ENCODE measurements around the gene NAT9. TPM values are rescaled to one million over a fixed set of nuclear protein-coding genes. Genes with fewer than 3 reads are reported as not detected.

NAT9 gene
- total and polyA plus RNA-seq, 2 donors = 20.7 to 33.3 TPM

GRCh38 chr17:74780443-74781238, 4.5 kb upstream of the NAT9 start:
- DNase-seq (ENCODE audit: extremely low spot score) = no peak
- 66% methylated on average over 7 of the region's 7 CpGs for WGBS
- Histone ChIP-seq H3K27ac (ENCODE audit: low read depth) (no peak overlapping the region), H3K36me3 (ENCODE audit: insufficient read depth) (no peaks in the 10 kb centered on the region), H3K4me1 (ENCODE audit: insufficient read depth) (no peaks in the 10 kb centered on the region), H3K4me3 (ENCODE audit: low read depth, low read length) (no peak overlapping the region)

GRCh38 chr17:74779948-74780400, 3.8 kb upstream of the NAT9 start:
- H3K4me1 ChIP-seq (ENCODE audit: insufficient read depth) = no peaks in the 10 kb centered on the region
- WGBS = 79% methylated on average over 11 of the region's 11 CpGs
- no peaks in the 10 kb centered on the region for H3K36me3 ChIP-seq (ENCODE audit: insufficient read depth)
- H3K27ac ChIP-seq (ENCODE audit: low read depth) = no peak overlapping the region
- no peak overlapping the region for H3K4me3 ChIP-seq (ENCODE audit: low read depth, low read length)
- DNase-seq (ENCODE audit: extremely low spot score) = no peak

DNA sequence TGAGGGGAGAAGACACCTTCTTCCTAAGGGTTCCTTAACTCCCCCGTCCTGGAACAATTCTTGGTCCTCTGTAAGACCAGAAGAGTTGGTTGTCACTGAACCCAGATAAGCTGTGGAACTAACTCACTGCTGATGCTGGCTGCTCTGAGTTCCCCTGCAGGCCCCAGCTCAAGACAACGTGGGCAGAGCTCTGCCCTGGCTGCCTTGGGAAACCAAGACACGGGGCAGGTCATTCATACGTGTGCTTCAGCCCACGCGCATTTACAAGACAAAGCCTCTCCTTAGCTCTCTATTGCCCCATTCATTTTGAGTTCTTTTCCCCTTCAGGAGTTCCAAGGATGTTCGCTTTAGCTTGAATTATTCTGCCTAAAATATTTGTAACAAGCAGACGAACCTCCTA, 3.4 kb upstream of the NAT9 start:
- 85% methylated on average over 8 of the region's 8 CpGs for WGBS
- no peak overlapping the region for H3K27ac ChIP-seq (ENCODE audit: low read depth)
- no peak for DNase-seq (ENCODE audit: extremely low spot score)

GRCh38 chr17:74778960-74779359, 2.8 kb upstream of the NAT9 start:
- WGBS = 53% methylated on average over 5 of the region's 5 CpGs
- Histone ChIP-seq H3K27ac (ENCODE audit: low read depth) (no peak overlapping the region), H3K4me3 (ENCODE audit: low read depth, low read length) (no peak overlapping the region), H3K4me1 (ENCODE audit: insufficient read depth) (no peaks in the 10 kb centered on the region), H3K36me3 (ENCODE audit: insufficient read depth) (no peaks in the 10 kb centered on the region)
- no peak for DNase-seq (ENCODE audit: extremely low spot score)

More for the DNA sequence above, 3.4 kb upstream of the NAT9 start:
- no peaks in the 10 kb centered on the region for H3K36me3 ChIP-seq (ENCODE audit: insufficient read depth)
- H3K4me1 ChIP-seq (ENCODE audit: insufficient read depth) = no peaks in the 10 kb centered on the region
- no peak overlapping the region for H3K4me3 ChIP-seq (ENCODE audit: low read depth, low read length)

- WGBS = 91% methylated on average over 6 of the region's 6 CpGs
- no peak for DNase-seq (ENCODE audit: extremely low spot score)
- Histone ChIP-seq H3K4me3 (ENCODE audit: low read depth, low read length) (no peak overlapping the region), H3K36me3 (ENCODE audit: insufficient read depth) (no peaks in the 10 kb centered on the region), H3K27ac (ENCODE audit: low read depth) (no peak overlapping the region), H3K4me1 (ENCODE audit: insufficient read depth) (no peaks in the 10 kb centered on the region)
Measured at GRCh38 chr17:74777901-74778515, 1.9 kb upstream of the NAT9 start.

DNA sequence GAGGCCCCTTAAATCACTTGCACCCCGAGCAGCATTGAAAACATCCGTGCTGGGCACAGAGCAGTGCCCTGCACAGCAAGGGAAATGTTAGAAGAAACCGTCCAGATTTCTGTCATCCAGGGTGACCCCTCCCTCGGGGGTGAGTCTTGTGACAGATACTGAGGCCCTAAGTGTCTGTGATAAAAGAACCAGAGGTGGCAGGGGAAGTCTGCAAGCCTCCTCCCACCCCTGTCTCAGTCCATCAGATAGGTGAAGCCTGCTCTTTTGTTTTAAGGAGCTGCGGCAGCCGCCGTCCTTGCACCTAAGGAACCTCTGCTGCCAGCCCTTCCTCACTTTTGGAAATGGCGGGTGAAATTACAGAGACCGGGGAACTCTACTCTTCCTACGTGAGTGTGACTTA, 845 bp upstream of the NAT9 start:
- no peak for DNase-seq (ENCODE audit: extremely low spot score)
- no peak overlapping the region for H3K27ac ChIP-seq (ENCODE audit: low read depth)
- H3K4me3 ChIP-seq (ENCODE audit: low read depth, low read length) = peak overlapping the region; percentile 71
- no peaks in the 10 kb centered on the region for H3K36me3 ChIP-seq (ENCODE audit: insufficient read depth)
- H3K4me1 ChIP-seq (ENCODE audit: insufficient read depth) = no peaks in the 10 kb centered on the region
- WGBS = 32% methylated on average over 10 of the region's 10 CpGs

- H3K27ac ChIP-seq (ENCODE audit: low read depth) = no peak overlapping the region
- H3K4me1 ChIP-seq (ENCODE audit: insufficient read depth) = no peaks in the 10 kb centered on the region
- H3K4me3 ChIP-seq (ENCODE audit: low read depth, low read length) = peak overlapping the region; percentile 71
- DNase-seq (ENCODE audit: extremely low spot score) = no peak
- H3K36me3 ChIP-seq (ENCODE audit: insufficient read depth) = no peaks in the 10 kb centered on the region
- 36% methylated on average over 12 of the region's 12 CpGs for WGBS
Measured at GRCh38 chr17:74775409-74776043, 619 bp downstream of the NAT9 start.

DNA sequence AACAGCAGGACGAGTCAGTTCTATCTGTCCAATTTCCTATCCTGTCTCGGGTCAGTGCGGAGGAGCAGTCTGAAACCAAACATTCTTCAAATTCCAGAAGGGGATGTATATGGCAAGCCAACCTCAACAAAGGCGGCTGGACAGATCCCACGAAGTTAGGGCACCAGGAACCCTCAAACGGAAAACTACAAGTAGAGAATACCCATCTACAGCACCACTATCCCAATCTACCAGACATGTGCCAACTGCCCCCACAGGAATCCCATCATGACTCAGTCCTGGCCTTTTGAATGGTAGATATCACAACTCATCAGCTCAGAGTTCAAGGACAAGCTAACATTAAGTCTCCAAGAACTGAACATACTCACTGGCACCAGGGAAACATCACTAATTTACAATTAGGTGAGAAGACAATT, 2.3 kb downstream of the NAT9 start:
- no peaks in the 10 kb centered on the region for H3K36me3 ChIP-seq (ENCODE audit: insufficient read depth)
- DNase-seq (ENCODE audit: extremely low spot score) = no peak
- H3K27ac ChIP-seq (ENCODE audit: low read depth) = no peak overlapping the region
- no peak overlapping the region for H3K4me3 ChIP-seq (ENCODE audit: low read depth, low read length)
- H3K4me1 ChIP-seq (ENCODE audit: insufficient read depth) = no peaks in the 10 kb centered on the region
- 57% methylated on average over 6 of the region's 6 CpGs for WGBS

- no peak for DNase-seq (ENCODE audit: extremely low spot score)
- Histone ChIP-seq H3K27ac (ENCODE audit: low read depth) (no peak overlapping the region), H3K4me1 (ENCODE audit: insufficient read depth) (no peaks in the 10 kb centered on the region), H3K4me3 (ENCODE audit: low read depth, low read length) (no peak overlapping the region), H3K36me3 (ENCODE audit: insufficient read depth) (no peaks in the 10 kb centered on the region)
- WGBS = 87% methylated on average over 6 of the region's 6 CpGs
Measured at GRCh38 chr17:74773414-74773813, 2.7 kb downstream of the NAT9 start.

- Histone ChIP-seq H3K4me1 (ENCODE audit: insufficient read depth) (no peaks in the 10 kb centered on the region), H3K27ac (ENCODE audit: low read depth) (no peak overlapping the region), H3K36me3 (ENCODE audit: insufficient read depth) (no peaks in the 10 kb centered on the region), H3K4me3 (ENCODE audit: low read depth, low read length) (no peak overlapping the region)
- DNase-seq (ENCODE audit: extremely low spot score) = no peak
- 91% methylated on average over 13 of the region's 13 CpGs for WGBS
Measured at GRCh38 chr17:74772053-74772452, 4.1 kb downstream of the NAT9 start.

- no peak for DNase-seq (ENCODE audit: extremely low spot score)
- Histone ChIP-seq H3K27ac (ENCODE audit: low read depth) (no peak overlapping the region), H3K4me3 (ENCODE audit: low read depth, low read length) (no peak overlapping the region), H3K36me3 (ENCODE audit: insufficient read depth) (no peaks in the 10 kb centered on the region), H3K4me1 (ENCODE audit: insufficient read depth) (no peaks in the 10 kb centered on the region)
- WGBS = 73% methylated on average over 9 of the region's 9 CpGs
Measured at GRCh38 chr17:74771319-74771914, 4.7 kb downstream of the NAT9 start.

GRCh38 chr17:74770498-74771318, 5.4 kb downstream of the NAT9 start:
- no peaks in the 10 kb centered on the region for H3K36me3 ChIP-seq (ENCODE audit: insufficient read depth)
- no peaks in the 10 kb centered on the region for H3K4me1 ChIP-seq (ENCODE audit: insufficient read depth)
- WGBS = 59% methylated on average over 16 of the region's 16 CpGs
- no peak overlapping the region for H3K4me3 ChIP-seq (ENCODE audit: low read depth, low read length)
- no peak for DNase-seq (ENCODE audit: extremely low spot score)
- H3K27ac ChIP-seq (ENCODE audit: low read depth) = no peak overlapping the region

DNA sequence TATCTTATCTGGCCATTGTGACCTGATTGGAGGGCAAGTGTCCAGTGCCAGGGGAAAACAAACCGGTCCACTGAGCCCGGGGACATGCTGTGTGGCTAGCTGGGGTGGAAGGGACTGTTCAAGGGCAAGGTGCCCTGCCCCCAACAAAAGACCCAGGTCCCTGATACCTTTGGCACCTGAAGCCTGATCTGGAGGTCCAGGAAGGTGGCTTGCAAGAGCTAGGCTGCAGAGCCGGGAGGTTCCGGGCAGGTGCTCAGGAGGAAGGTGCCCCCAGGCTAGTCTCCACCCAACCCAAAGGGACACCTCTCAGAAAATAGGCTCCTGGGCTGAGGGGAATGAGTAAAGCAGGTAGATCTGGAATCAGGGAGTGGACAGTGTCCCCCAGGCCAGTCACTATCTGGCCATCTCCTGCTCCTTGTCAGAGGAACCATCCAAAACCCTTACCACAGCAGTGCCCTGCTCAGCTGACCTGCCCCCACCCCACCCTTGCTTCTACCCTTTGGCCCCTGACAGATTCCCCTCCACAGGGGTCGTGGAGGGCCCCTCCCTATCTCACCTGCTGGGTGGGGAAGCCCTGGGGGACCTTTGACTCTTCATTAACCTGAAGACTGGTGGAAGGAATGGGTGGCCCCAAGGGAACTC, 6.2 kb downstream of the NAT9 start:
- no peaks in the 10 kb centered on the region for H3K4me1 ChIP-seq (ENCODE audit: insufficient read depth)
- DNase-seq (ENCODE audit: extremely low spot score) = no peak
- no peak overlapping the region for H3K27ac ChIP-seq (ENCODE audit: low read depth)
- WGBS = 63% methylated on average over 5 of the region's 5 CpGs
- H3K36me3 ChIP-seq (ENCODE audit: insufficient read depth) = no peaks in the 10 kb centered on the region
- H3K4me3 ChIP-seq (ENCODE audit: low read depth, low read length) = no peak overlapping the region
